SK-N-SH treated with all-trans-retinoic acid at 6 μM for 48 hours (cell line): ENCODE measurements around the gene OPN1MW3.

Source experiments
- ATAC-seq: fragments of 200-7000 bp; cut with Tn5 transposase; 3 replicates; pipeline ENCODE4 v1.9.1; 2020; ENCODE audit warnings: mild to moderate bottlenecking, moderate library complexity
- ARNTL ChIP-seq: fragments of 450-650 bp; formaldehyde crosslinking; IDR thresholded peaks from 2 replicates; pipeline ENCODE4 v1.5.0; 2020; ENCODE audit warnings: low read depth, mild to moderate bottlenecking, moderate library complexity, borderline replicate concordance
- CSDC2 ChIP-seq: fragments of 250-450 bp; sonication (Bioruptor Pico); IDR thresholded peaks from 2 replicates; pipeline ENCODE4 v1.5.0; 2020; ENCODE audit warnings: mild to moderate bottlenecking, moderate library complexity
- CSRNP3 ChIP-seq: fragments of 250-450 bp; sonication (Bioruptor Pico); IDR thresholded peaks from 2 replicates; pipeline ENCODE4 v1.5.1; 2021; ENCODE audit warnings: mild to moderate bottlenecking, moderate library complexity
- ESRRG ChIP-seq: fragments of 250-450 bp; sonication (Bioruptor Pico); IDR thresholded peaks from 2 replicates; pipeline ENCODE4 v1.6.1; 2021; ENCODE audit warnings: mild to moderate bottlenecking
- ISL1 ChIP-seq: fragments of 250-450 bp; sonication (Bioruptor Pico); IDR thresholded peaks from 2 replicates; pipeline ENCODE4 v2.1.2; 2022; ENCODE audit warnings: mild to moderate bottlenecking, moderate library complexity
- OSR1 ChIP-seq: fragments of 250-450 bp; sonication (Bioruptor Pico); IDR thresholded peaks from 2 replicates; pipeline ENCODE4 v1.8.0; 2022; ENCODE audit warnings: moderate library complexity, mild to moderate bottlenecking, inconsistent platforms
- POU6F1 ChIP-seq: fragments of 250-450 bp; sonication (Bioruptor Pico); IDR thresholded peaks from 2 replicates; pipeline ENCODE4 v1.8.0; 2021; ENCODE audit warnings: low read depth, mild to moderate bottlenecking, moderate library complexity, borderline replicate concordance
- RARB ChIP-seq: fragments of 250-450 bp; sonication (Bioruptor Pico); IDR thresholded peaks from 2 replicates; pipeline ENCODE4 v1.8.0; 2021; ENCODE audit warnings: mild to moderate bottlenecking, moderate library complexity
- SNAI2 ChIP-seq: fragments of 250-450 bp; sonication (Bioruptor Pico); IDR thresholded peaks from 2 replicates; pipeline ENCODE4 v1.5.0; 2020; ENCODE audit warnings: mild to moderate bottlenecking, moderate library complexity
- TCF4 ChIP-seq: fragments of 250-450 bp; sonication (Bioruptor Pico); IDR thresholded peaks from 2 replicates; pipeline ENCODE4 v1.8.0; 2021; ENCODE audit warnings: mild to moderate bottlenecking, moderate library complexity, borderline replicate concordance
- TSHZ2 ChIP-seq: fragments of 250-450 bp; sonication (Bioruptor Pico); IDR thresholded peaks from 2 replicates; pipeline ENCODE4 v1.5.0; 2020; ENCODE audit warnings: mild to moderate bottlenecking, moderate library complexity
- ZC3H10 ChIP-seq: fragments of 250-450 bp; sonication (Bioruptor Pico); IDR thresholded peaks from 2 replicates; pipeline ENCODE4 v1.5.1; 2021; ENCODE audit warnings: mild to moderate bottlenecking, moderate library complexity
- ZFP3 ChIP-seq: fragments of 250-450 bp; sonication (Bioruptor Pico); IDR thresholded peaks from 2 replicates; pipeline ENCODE4 v1.5.0; 2020; ENCODE audit warnings: mild to moderate bottlenecking, moderate library complexity
- ZNF565 ChIP-seq: fragments of 450-650 bp; formaldehyde crosslinking; conservative IDR thresholded peaks from 2 replicates; pipeline ENCODE4 v1.5.0; 2020; ENCODE audit warnings: low read depth, mild to moderate bottlenecking, moderate library complexity
- ZNF70 ChIP-seq: fragments of 450-650 bp; formaldehyde crosslinking; IDR thresholded peaks from 2 replicates; pipeline ENCODE4 v1.5.0; 2020; ENCODE audit warnings: mild to moderate bottlenecking, moderate library complexity

Gene OPN1MW3

GRCh38 chrX:154320406-154320805 lies 63.0 kb downstream of the OPN1MW3 start:
- ATAC-seq = no peak
- TF ChIP-seq CSRNP3 (CRISPR knock-in tag) = no peak
- no peak for TF ChIP-seq SNAI2 (CRISPR knock-in tag)
- TF ChIP-seq OSR1 = no peak
- TF ChIP-seq ARNTL = no peak
- TF ChIP-seq ZFP3 = no peak
- TF ChIP-seq ESRRG (CRISPR knock-in tag) = no peak
- TF ChIP-seq ZNF565 (CRISPR knock-in tag) = no peak
- TF ChIP-seq ISL1 (CRISPR knock-in tag) = no peak
- TF ChIP-seq ZC3H10 (CRISPR knock-in tag) = no peak
- TF ChIP-seq POU6F1 (CRISPR knock-in tag) = no peak
- TF ChIP-seq ZNF70 (CRISPR knock-in tag) = no peak
- no peak for TF ChIP-seq RARB (CRISPR knock-in tag)
- TF ChIP-seq TCF4 (CRISPR knock-in tag) = no peak
- TF ChIP-seq TSHZ2 (CRISPR knock-in tag) = no peak
- no peak for TF ChIP-seq CSDC2 (CRISPR knock-in tag)
